B cell (primary cell): Measurements from ENCODE around the gene IL1RAP.

Source experiments
- CTCF ChIP-seq: fragments of 200-600 bp; IDR thresholded peaks from one replicate; pipeline ENCODE4 v1.8.0; 2022; ENCODE audit warnings: antibody characterized with exemption, mild to moderate bottlenecking
- EZH2 ChIP-seq: IDR thresholded peaks from 2 replicates; pipeline ENCODE4 v1.6.1; 2012; ENCODE audit warnings: borderline replicate concordance, low read depth, mild to moderate bottlenecking, moderate library complexity, low read length; ENCODE audit not compliant: insufficient read depth, poor library complexity, severe bottlenecking

- TF ChIP-seq CTCF (no peak), EZH2 (no peak)
These were observed 183.6 kb downstream of the IL1RAP start for GRCh38 chr3:190697502-190697830.
